Measurements from ENCODE around the gene MTMR3.
A peak's percentile ranks its signal among the peaks of the same experiment; 100 is the strongest.

Gene MTMR3

DNA sequence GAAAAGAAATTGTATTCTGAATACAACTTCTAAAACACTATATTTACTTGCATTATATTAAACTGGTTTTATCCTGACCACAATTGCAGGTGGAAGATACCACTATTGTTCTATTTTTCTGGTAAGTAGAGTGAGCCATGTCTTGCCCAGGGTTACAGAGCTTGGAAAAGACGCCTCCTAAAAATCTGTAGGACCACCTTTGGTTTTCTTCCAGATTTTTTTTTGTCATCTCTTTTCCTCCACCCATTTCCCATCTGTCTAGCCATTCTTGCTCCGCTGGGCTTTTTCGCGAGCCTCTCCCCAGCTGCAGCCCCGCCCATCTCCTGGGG lies 294 bp upstream of the MTMR3 start:
- no peak overlapping the region for H3K14ac ChIP-seq (ENCODE audit: low read length in 2 of 2)
- H3K4me1 ChIP-seq (ENCODE audit: control insufficient read depth, insufficient read depth, low read depth, low read length) = peaks cover 2% of the 10 kb centered on the region
- 1% methylated on average over 4 of the region's 5 CpGs for WGBS
- no peak overlapping the region for H2AK5ac ChIP-seq (ENCODE audit: low read length, severe bottlenecking)
- H2BK15ac ChIP-seq (ENCODE audit: low read depth, poor library complexity, severe bottlenecking) = no peak overlapping the region
- no peak overlapping the region for H4K8ac ChIP-seq (ENCODE audit: low read length)
- no peak overlapping the region for H3K27ac ChIP-seq (ENCODE audit: low read length, poor library complexity, severe bottlenecking)
- no peak overlapping the region for H2BK12ac ChIP-seq (ENCODE audit: low read length in 2 of 2)
- no peak overlapping the region for H2AFZ ChIP-seq (ENCODE audit: low read depth, low read length)
- H3K4me3 ChIP-seq (ENCODE audit: insufficient read depth in 1 of 2, low read depth in 1 of 2, low read length in 2 of 2) = peak overlapping the region in 1 of 2 experiments; percentile 97
- H3K23ac ChIP-seq (ENCODE audit: low read length in 2 of 2) = no peak overlapping the region
- no peak overlapping the region for H3K18ac ChIP-seq (ENCODE audit: low read depth in 1 of 2, low read length in 2 of 2)
- H3K9ac ChIP-seq (ENCODE audit: low read length) = no peak overlapping the region
- DNase-seq = no peak
- H2BK120ac ChIP-seq (ENCODE audit: low read depth, low read length) = no peak overlapping the region
- peaks cover 1% of the 10 kb centered on the region for H3K79me1 ChIP-seq (replicated peaks; ENCODE audit: low read length, poor library complexity, severe bottlenecking)
- no peak overlapping the region for H2BK5ac ChIP-seq (ENCODE audit: low read depth, low read length, poor library complexity, severe bottlenecking)
- H3K9me3 ChIP-seq (ENCODE audit: control insufficient read depth, low read length) = no peaks in the 10 kb centered on the region
- H3K4me2 ChIP-seq (ENCODE audit: low read length, poor library complexity, severe bottlenecking) = no peak overlapping the region
- H3K4ac ChIP-seq (ENCODE audit: low read depth in 1 of 2, low read length in 2 of 2) = no peak overlapping the region
- no peak overlapping the region for H4K91ac ChIP-seq (ENCODE audit: low read length)
- H3K36me3 ChIP-seq (ENCODE audit: control insufficient read depth in 1 of 2, insufficient read depth in 2 of 2, low read depth in 1 of 2, low read length in 2 of 2) = no peaks in the 10 kb centered on the region
- peaks cover 0 to 12% of the 10 kb centered on the region in 2 experiments for H3K27me3 ChIP-seq (ENCODE audit: control insufficient read depth in 1 of 2, insufficient read depth in 1 of 2, low read length in 2 of 2)

GRCh38 chr22:29883775-29884097 lies 762 bp downstream of the MTMR3 start:
- Histone ChIP-seq H3K27ac (ENCODE audit: low read length, poor library complexity, severe bottlenecking) (peak overlapping the region; percentile 35), H3K4ac (ENCODE audit: low read depth in 1 of 2, low read length in 2 of 2) (peak overlapping the region in 1 of 2 experiments; percentile 54), H3K27me3 (ENCODE audit: control insufficient read depth in 1 of 2, insufficient read depth in 1 of 2, low read length in 2 of 2) (peaks cover 0 to 10% of the 10 kb centered on the region in 2 experiments), H2BK12ac (ENCODE audit: low read length in 2 of 2) (no peak overlapping the region), H2BK5ac (ENCODE audit: low read depth, low read length, poor library complexity, severe bottlenecking) (peak overlapping the region; percentile 99), H4K91ac (ENCODE audit: low read length) (peak overlapping the region; percentile 27), H3K4me2 (ENCODE audit: low read length, poor library complexity, severe bottlenecking) (peak overlapping the region; percentile 51), H3K4me1 (ENCODE audit: control insufficient read depth, insufficient read depth, low read depth, low read length) (peaks cover 2% of the 10 kb centered on the region), H3K4me3 (ENCODE audit: insufficient read depth in 1 of 2, low read depth in 1 of 2, low read length in 2 of 2) (peak overlapping the region; percentile 97 to 99), H3K79me1 (replicated peaks; ENCODE audit: low read length, poor library complexity, severe bottlenecking) (peaks cover 1% of the 10 kb centered on the region), H2BK120ac (ENCODE audit: low read depth, low read length) (peak overlapping the region; percentile 89), H4K8ac (ENCODE audit: low read length) (peak overlapping the region; percentile 45), H2AK5ac (ENCODE audit: low read length, severe bottlenecking) (no peak overlapping the region), H3K23ac (ENCODE audit: low read length in 2 of 2) (no peak overlapping the region), H3K14ac (ENCODE audit: low read length in 2 of 2) (peak overlapping the region in 1 of 2 experiments; percentile 73), H3K18ac (ENCODE audit: low read depth in 1 of 2, low read length in 2 of 2) (peak overlapping the region; percentile 70 to 88), H3K9me3 (ENCODE audit: control insufficient read depth, low read length) (no peaks in the 10 kb centered on the region), H2AFZ (ENCODE audit: low read depth, low read length) (peak overlapping the region; percentile 77), H3K9ac (ENCODE audit: low read length) (peak overlapping the region; percentile 94), H3K36me3 (ENCODE audit: control insufficient read depth in 1 of 2, insufficient read depth in 2 of 2, low read depth in 1 of 2, low read length in 2 of 2) (no peaks in the 10 kb centered on the region), H2BK15ac (ENCODE audit: low read depth, poor library complexity, severe bottlenecking) (no peak overlapping the region)
- WGBS = 7% methylated on average over 14 of the region's 14 CpGs
- no peak for DNase-seq

DNA sequence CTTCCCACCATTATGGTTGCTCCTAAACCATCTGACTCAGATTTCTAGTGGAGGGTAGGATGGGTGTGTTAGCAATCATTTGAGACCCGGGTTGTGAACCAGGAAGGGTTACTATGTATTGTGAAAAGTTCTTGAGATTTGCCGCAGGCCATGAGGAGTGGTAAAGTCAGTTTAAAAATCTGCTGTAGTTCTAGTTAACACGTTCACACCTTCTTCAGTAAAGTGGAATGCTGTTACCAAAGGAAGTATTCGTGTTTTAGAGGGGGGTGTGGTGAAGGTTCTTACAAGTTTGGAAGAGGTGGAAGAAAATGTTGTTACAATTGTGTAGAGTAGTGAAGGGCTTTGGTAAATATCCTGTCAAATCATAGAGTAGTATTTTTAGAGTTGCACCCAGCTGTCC lies 2.6 kb downstream of the MTMR3 start:
- 62% methylated on average over 4 of the region's 4 CpGs for WGBS
- Histone ChIP-seq H3K27ac (ENCODE audit: low read length, poor library complexity, severe bottlenecking) (no peak overlapping the region), H3K4me1 (ENCODE audit: control insufficient read depth, insufficient read depth, low read depth, low read length) (peaks cover 2% of the 10 kb centered on the region)

GRCh38 chr22:29886596-29886995 lies 3.6 kb downstream of the MTMR3 start:
- no peak overlapping the region for H2AK5ac ChIP-seq (ENCODE audit: low read length, severe bottlenecking)
- no peak overlapping the region for H4K91ac ChIP-seq (ENCODE audit: low read length)
- no peak overlapping the region for H2AFZ ChIP-seq (ENCODE audit: low read depth, low read length)
- no peak overlapping the region for H3K4ac ChIP-seq (ENCODE audit: low read depth in 1 of 2, low read length in 2 of 2)
- H3K9ac ChIP-seq (ENCODE audit: low read length) = no peak overlapping the region
- no peak overlapping the region for H2BK120ac ChIP-seq (ENCODE audit: low read depth, low read length)
- H4K8ac ChIP-seq (ENCODE audit: low read length) = no peak overlapping the region
- no peak for DNase-seq
- H3K23ac ChIP-seq (ENCODE audit: low read length in 2 of 2) = no peak overlapping the region
- no peak overlapping the region for H3K14ac ChIP-seq (ENCODE audit: low read length in 2 of 2)
- H3K27me3 ChIP-seq (ENCODE audit: control insufficient read depth in 1 of 2, insufficient read depth in 1 of 2, low read length in 2 of 2) = no peaks in the 10 kb centered on the region
- no peak overlapping the region for H3K27ac ChIP-seq (ENCODE audit: low read length, poor library complexity, severe bottlenecking)
- WGBS = 100% methylated on average over 1 of the region's 1 CpG
- H3K4me2 ChIP-seq (ENCODE audit: low read length, poor library complexity, severe bottlenecking) = no peak overlapping the region
- H3K9me3 ChIP-seq (ENCODE audit: control insufficient read depth, low read length) = no peaks in the 10 kb centered on the region
- peaks cover 3% of the 10 kb centered on the region for H3K79me1 ChIP-seq (replicated peaks; ENCODE audit: low read length, poor library complexity, severe bottlenecking)
- peaks cover 2% of the 10 kb centered on the region for H3K4me1 ChIP-seq (ENCODE audit: control insufficient read depth, insufficient read depth, low read depth, low read length)
- no peak overlapping the region for H3K4me3 ChIP-seq (ENCODE audit: insufficient read depth in 1 of 2, low read depth in 1 of 2, low read length in 2 of 2)
- H3K18ac ChIP-seq (ENCODE audit: low read depth in 1 of 2, low read length in 2 of 2) = no peak overlapping the region
- H2BK5ac ChIP-seq (ENCODE audit: low read depth, low read length, poor library complexity, severe bottlenecking) = no peak overlapping the region
- no peak overlapping the region for H2BK12ac ChIP-seq (ENCODE audit: low read length in 2 of 2)
- H2BK15ac ChIP-seq (ENCODE audit: low read depth, poor library complexity, severe bottlenecking) = no peak overlapping the region
- H3K36me3 ChIP-seq (ENCODE audit: control insufficient read depth in 1 of 2, insufficient read depth in 2 of 2, low read depth in 1 of 2, low read length in 2 of 2) = no peaks in the 10 kb centered on the region

More for the DNA sequence above, 2.6 kb downstream of the MTMR3 start:
- Histone ChIP-seq H3K4ac (ENCODE audit: low read depth in 1 of 2, low read length in 2 of 2) (no peak overlapping the region), H2AFZ (ENCODE audit: low read depth, low read length) (no peak overlapping the region), H3K4me2 (ENCODE audit: low read length, poor library complexity, severe bottlenecking) (no peak overlapping the region), H3K9me3 (ENCODE audit: control insufficient read depth, low read length) (no peaks in the 10 kb centered on the region), H3K9ac (ENCODE audit: low read length) (no peak overlapping the region), H4K8ac (ENCODE audit: low read length) (no peak overlapping the region), H2BK5ac (ENCODE audit: low read depth, low read length, poor library complexity, severe bottlenecking) (no peak overlapping the region), H2BK15ac (ENCODE audit: low read depth, poor library complexity, severe bottlenecking) (no peak overlapping the region), H3K23ac (ENCODE audit: low read length in 2 of 2) (no peak overlapping the region), H2BK120ac (ENCODE audit: low read depth, low read length) (no peak overlapping the region), H3K14ac (ENCODE audit: low read length in 2 of 2) (no peak overlapping the region), H3K18ac (ENCODE audit: low read depth in 1 of 2, low read length in 2 of 2) (no peak overlapping the region), H3K36me3 (ENCODE audit: control insufficient read depth in 1 of 2, insufficient read depth in 2 of 2, low read depth in 1 of 2, low read length in 2 of 2) (no peaks in the 10 kb centered on the region), H3K79me1 (replicated peaks; ENCODE audit: low read length, poor library complexity, severe bottlenecking) (peaks cover 1% of the 10 kb centered on the region), H3K27me3 (ENCODE audit: control insufficient read depth in 1 of 2, insufficient read depth in 1 of 2, low read length in 2 of 2) (no peaks in the 10 kb centered on the region), H3K4me3 (ENCODE audit: insufficient read depth in 1 of 2, low read depth in 1 of 2, low read length in 2 of 2) (no peak overlapping the region), H2BK12ac (ENCODE audit: low read length in 2 of 2) (no peak overlapping the region), H2AK5ac (ENCODE audit: low read length, severe bottlenecking) (no peak overlapping the region), H4K91ac (ENCODE audit: low read length) (no peak overlapping the region)
- DNase-seq = no peak

All from mesenchymal stem cell (in vitro differentiated cells and primary cell).